Right atrium auricular region (tissue), 2 donors: ENCODE measurements around the gene EEF1AKMT2. TPM values are rescaled to one million over a fixed set of nuclear protein-coding genes. Genes with fewer than 3 reads are reported as not detected.
A peak's percentile ranks its signal among the peaks of the same experiment; 100 is the strongest.

ENCODE experiments used
- DNase-seq: peaks from one replicate; pipeline ENCODE4 v3.0.0-alpha.2; 2019; ENCODE audit warnings: low spot score
- H3K27ac ChIP-seq, 2 donors: fragments of 200-600 bp; sonication (generic); 1 replicate in 1 of 2; 2 replicates in 1 of 2; pipeline ENCODE4 v1.5.1; 2016 to 2019
- H3K27me3 ChIP-seq, 2 donors: fragments of 200-600 bp; sonication (generic); one replicate each; pipeline versions ENCODE4 v1.5.1 to v1.6.0; 2017 to 2019
- H3K36me3 ChIP-seq: fragments of 200-600 bp; sonication (generic); one replicate; pipeline ENCODE4 v1.5.1; 2016
- H3K4me1 ChIP-seq, 2 donors: fragments of 200-600 bp; sonication (generic); one replicate each; pipeline versions ENCODE4 v1.5.1 to v1.6.0; 2017 to 2019
- H3K4me3 ChIP-seq, 2 donors: fragments of 200-600 bp; sonication (generic); 1 replicate in 1 of 2; 2 replicates in 1 of 2; pipeline ENCODE4 v1.5.1; 2017 to 2019; ENCODE audit warnings: mild to moderate bottlenecking in 1 of 2, moderate library complexity in 1 of 2
- H3K9me3 ChIP-seq, 2 donors: fragments of 200-600 bp; sonication (generic); one replicate each; pipeline ENCODE4 v1.5.1; 2019
- CTCF ChIP-seq, 2 donors: fragments of 200-600 bp; sonication (generic); IDR thresholded peaks; one replicate each; pipeline ENCODE4 v1.5.1; 2019; ENCODE audit warnings: antibody characterized with exemption in 2 of 2
- total RNA-seq, 2 donors: library from RNA; depleted of rRNA; stranded (reverse); fragments of >200 nt; gene quantifications; one replicate each; pipeline ENCODE4 v1.1.0, GENCODE V29; 2016

EEF1AKMT2 gene
- 10 to 100 TPM in 1 of 2 donors, 1 to 10 TPM in 1; 9.6 to 10.2 TPM for total RNA-seq

GRCh38 chr10:124791547-124792348 is at the start of gene EEF1AKMT2:
EEF1AKMT2 (minus strand) TSS chr10:124791887; CDS start chr10:124791833, 54 bp downstream.
- Histone ChIP-seq H3K27ac (peak within 1 kb of the TSS; percentile 91 to 92), H3K4me1 (peaks cover 0 to 9% of the 10 kb centered on the region in 2 donors), H3K4me3 (peak within 1 kb of the TSS; percentile 74 to 97), H3K27me3 (no peaks in the 10 kb centered on the region), H3K36me3 (peaks cover 6% of the 10 kb centered on the region), H3K9me3 (no peaks in the 10 kb centered on the region)
- TF ChIP-seq CTCF (IDR thresholded peaks at IDR 0.05): peak; percentile 22 to 65
- peak; percentile 67 for DNase-seq

- H3K4me1 ChIP-seq: no peaks in the 10 kb centered on the region
- DNase-seq: no peak
- no peak overlapping the region for H3K4me3 ChIP-seq
- no peaks in the 10 kb centered on the region for H3K27me3 ChIP-seq
- no peaks in the 10 kb centered on the region for H3K9me3 ChIP-seq
- no peak overlapping the region for H3K27ac ChIP-seq
- peaks cover 31% of the 10 kb centered on the region for H3K36me3 ChIP-seq
- TF ChIP-seq CTCF (IDR thresholded peaks at IDR 0.05): no peak
Measured at GRCh38 chr10:124837687-124838086, 46.0 kb upstream of the EEF1AKMT2 start.

- no peak for TF ChIP-seq CTCF (IDR thresholded peaks at IDR 0.05)
- Histone ChIP-seq H3K4me3 (no peak overlapping the region), H3K4me1 (no peaks in the 10 kb centered on the region), H3K9me3 (no peaks in the 10 kb centered on the region), H3K27me3 (no peaks in the 10 kb centered on the region), H3K27ac (no peak overlapping the region), H3K36me3 (peaks cover 85% of the 10 kb centered on the region)
- DNase-seq: no peak
Measured at GRCh38 chr10:124831116-124831515, 39.4 kb upstream of the EEF1AKMT2 start.

- H3K9me3 ChIP-seq: no peaks in the 10 kb centered on the region
- H3K4me3 ChIP-seq: no peak overlapping the region
- H3K36me3 ChIP-seq: peaks cover 78% of the 10 kb centered on the region
- no peaks in the 10 kb centered on the region for H3K27me3 ChIP-seq
- TF ChIP-seq CTCF (IDR thresholded peaks at IDR 0.05): no peak
- no peak overlapping the region for H3K27ac ChIP-seq
- no peak for DNase-seq
- H3K4me1 ChIP-seq: no peaks in the 10 kb centered on the region
Measured at GRCh38 chr10:124830445-124830844, 38.8 kb upstream of the EEF1AKMT2 start.

- no peak for TF ChIP-seq CTCF (IDR thresholded peaks at IDR 0.05)
- DNase-seq: no peak
- Histone ChIP-seq H3K4me1 (no peaks in the 10 kb centered on the region), H3K27me3 (no peaks in the 10 kb centered on the region), H3K4me3 (no peak overlapping the region), H3K27ac (no peak overlapping the region), H3K9me3 (no peaks in the 10 kb centered on the region), H3K36me3 (peaks cover 69% of the 10 kb centered on the region)
Measured at GRCh38 chr10:124829447-124830115, 37.9 kb upstream of the EEF1AKMT2 start.
